ENCODE measurements around the gene AGTPBP1. TPM values are rescaled to one million over a fixed set of nuclear protein-coding genes. Genes with fewer than 3 reads are reported as not detected.
"Not testable (repeated sequence)": the region's sequence is repeated elsewhere in the genome, so short reads cannot be mapped to it uniquely, and the experiment has no call there.

Gene AGTPBP1
- polyA plus RNA-seq, 12 donors = 7.3 to 19.0 (median 14.7) TPM; not detected in 1

GRCh38 chr9:85645909-85646627 lies 95.7 kb downstream of the AGTPBP1 start:
- no peak for DNase-seq

DNA sequence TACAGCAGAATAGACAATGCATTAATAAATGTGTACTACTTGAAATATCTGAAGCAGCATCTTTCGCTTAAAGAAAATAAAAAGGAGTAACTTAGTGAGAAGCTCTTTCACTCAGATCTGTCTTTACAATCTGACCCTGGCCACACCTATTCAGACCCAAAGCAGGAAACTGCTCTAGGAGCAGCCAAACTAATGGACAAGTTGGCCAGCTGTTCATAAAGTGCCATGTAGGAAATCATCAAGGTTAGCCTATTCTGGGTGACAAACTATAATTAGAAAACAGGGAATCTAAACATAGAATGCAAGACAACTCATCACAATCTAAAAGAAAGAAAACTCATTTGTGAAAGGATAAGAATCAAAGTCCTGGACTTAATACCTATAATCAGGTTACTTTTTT lies 101.3 kb downstream of the AGTPBP1 start:
- no peak for DNase-seq

DNA sequence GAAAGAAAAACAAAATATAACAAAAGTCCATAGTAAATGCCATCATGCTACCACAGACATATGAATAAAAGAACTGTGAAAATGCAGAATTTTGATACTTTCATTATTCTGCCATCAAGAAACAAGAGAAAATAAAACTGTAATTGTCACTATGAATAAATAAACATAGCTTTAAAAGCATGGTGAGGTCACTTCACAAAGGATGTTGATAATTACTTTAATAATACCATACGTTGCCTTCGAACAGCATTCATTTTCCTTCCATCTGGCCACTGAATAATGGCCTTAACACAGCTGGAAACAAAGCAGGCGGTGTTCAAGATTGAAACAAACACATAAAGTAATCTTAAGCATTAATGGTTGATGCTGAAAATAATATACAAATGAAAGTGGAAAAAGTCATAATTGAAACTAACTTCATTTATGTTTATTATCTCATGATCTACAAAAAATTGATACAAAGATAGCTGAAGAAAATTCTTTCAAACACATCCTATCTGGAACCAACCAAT lies 102.0 kb downstream of the AGTPBP1 start:
- DNase-seq = no peak

DNA sequence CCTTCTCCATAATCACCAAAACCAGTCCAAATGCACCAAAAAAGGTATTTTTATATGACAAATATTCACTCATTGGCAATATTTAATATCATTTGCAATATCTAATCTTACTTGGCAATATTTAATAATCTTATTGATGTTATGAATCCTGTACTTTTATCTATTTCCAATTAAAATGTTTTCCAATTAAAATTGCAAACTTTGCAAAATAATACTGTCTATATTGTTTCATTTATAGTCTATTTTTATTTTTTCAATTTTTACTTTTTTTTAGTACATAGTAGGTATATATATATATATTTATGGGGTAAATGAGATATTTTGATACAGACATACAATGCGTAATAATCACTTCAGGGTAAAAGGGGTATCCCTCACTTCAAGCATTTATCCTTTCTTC lies 109.9 kb downstream of the AGTPBP1 start:
- no peak for DNase-seq

DNA sequence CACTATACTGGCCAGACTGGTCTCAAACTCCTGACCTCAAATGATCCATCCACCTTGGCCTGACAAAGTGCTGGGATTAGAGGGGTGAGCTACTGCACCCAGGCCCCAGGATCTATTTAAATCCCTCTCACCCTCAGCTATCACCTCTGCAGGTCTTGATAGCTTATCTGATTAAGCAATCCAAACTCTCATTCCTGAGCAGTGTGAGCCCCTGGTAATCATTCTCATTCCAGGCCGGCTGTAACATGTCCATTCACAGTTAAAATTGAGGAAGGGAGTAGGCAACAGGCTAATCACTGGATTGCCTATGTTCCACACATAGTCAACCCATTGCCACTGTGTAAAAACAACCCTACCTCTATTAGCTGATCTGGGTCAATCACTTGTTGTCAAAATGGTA lies 111.1 kb downstream of the AGTPBP1 start:
- DNase-seq = no peak

DNA sequence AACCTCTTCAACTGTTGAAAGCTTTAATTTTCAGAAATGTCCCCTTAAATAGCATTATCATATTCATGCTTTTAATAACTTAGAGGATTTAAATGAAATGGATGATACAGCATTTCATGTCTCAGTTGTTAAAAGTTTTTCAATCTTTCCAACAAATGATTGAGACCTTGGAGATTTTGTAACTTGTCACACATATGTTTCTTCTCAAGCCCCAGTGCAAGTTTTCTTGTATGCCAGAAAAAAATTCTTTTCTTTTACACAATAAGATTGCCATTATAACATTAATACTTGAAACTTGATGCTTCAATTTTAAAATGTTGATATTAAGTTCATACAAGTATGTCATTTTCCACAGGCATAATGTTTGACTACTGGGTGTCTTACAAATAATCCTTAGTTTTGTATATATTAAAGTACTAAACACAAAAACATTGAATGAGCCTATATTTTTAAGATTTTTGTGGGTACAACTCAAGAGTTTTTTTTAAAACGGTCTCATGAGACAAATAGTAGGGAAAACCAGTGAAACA lies 124.5 kb downstream of the AGTPBP1 start:
- DNase-seq = no peak

GRCh38 chr9:85615792-85616191 lies 126.0 kb downstream of the AGTPBP1 start:
- DNase-seq = no peak

DNA sequence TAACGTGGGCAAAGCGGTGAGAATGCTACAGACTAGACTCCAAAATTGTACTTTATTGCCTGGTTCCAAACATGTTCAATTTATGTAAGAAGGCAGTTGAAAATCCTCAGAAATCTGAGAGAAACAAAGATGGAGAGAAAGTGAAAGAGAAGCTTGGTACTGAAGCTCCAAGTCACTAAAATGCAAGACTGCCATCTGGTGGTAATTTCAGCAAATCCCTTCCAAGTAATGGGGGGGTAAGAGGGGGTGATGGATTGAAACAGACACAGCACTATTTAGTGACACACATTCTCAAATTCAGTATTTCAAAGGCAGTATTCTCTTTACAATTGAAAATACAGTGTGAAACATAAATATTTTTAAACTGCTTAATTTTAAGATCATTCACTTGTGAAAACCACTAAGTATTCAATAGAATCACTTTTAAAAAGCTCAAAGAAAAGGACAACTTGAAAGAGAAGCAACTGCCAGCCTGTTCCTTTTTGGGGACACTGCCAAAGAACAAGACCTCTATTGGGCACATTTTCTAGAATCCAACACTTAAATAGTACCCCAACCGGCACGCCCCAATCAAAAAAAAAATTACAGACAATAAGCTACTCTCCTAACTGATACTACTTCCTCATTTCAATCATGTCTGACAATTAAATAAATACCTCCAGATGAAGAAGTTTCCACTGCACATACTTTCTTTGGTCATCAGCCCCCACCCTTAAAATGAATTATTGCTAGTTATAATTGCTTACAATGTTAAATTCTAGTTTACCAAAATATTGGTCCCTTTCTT lies 131.5 kb downstream of the AGTPBP1 start:
- DNase-seq = peak; percentile 85

DNA sequence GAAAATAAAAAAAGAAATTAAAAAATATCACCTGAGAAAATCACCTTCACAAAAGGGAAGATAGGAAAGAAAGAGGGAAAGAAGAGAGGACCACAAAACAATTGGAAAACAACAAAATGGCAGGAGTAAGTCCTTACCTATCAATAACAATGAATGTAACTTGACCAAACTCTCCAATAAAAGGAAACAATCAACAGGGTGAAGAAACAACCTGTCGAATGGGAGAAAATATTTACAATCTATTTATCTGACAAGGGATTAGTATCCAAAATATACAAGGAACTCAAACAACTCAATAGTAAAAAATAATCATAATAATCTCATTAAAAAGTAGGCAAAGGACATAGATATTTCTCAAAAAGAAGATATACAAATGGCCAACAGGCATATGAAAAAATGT lies 135.8 kb downstream of the AGTPBP1 start:
- no peak for DNase-seq

- no peak for DNase-seq
These were observed 137.8 kb downstream of the AGTPBP1 start for GRCh38 chr9:85603936-85604335.

DNA sequence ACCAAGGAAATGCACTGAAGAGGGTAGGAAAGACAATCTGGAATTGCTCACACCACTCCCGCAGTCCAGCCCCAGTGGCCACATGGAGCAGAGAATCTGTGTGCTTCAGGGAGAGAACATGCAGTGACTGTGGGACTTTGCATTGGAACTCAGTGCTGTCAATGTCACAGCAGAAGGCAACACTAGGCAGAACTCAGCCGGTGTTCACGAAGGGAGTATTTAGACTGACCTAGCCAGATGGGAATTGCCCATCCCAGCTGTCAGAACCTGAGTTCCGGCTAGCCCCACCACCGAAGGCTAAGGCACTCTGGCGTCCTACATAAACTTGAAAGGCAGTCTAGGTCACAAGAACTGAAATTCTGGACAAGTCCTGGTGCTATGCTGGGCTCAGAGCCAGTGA lies 139.0 kb downstream of the AGTPBP1 start:
- DNase-seq = no peak

DNA sequence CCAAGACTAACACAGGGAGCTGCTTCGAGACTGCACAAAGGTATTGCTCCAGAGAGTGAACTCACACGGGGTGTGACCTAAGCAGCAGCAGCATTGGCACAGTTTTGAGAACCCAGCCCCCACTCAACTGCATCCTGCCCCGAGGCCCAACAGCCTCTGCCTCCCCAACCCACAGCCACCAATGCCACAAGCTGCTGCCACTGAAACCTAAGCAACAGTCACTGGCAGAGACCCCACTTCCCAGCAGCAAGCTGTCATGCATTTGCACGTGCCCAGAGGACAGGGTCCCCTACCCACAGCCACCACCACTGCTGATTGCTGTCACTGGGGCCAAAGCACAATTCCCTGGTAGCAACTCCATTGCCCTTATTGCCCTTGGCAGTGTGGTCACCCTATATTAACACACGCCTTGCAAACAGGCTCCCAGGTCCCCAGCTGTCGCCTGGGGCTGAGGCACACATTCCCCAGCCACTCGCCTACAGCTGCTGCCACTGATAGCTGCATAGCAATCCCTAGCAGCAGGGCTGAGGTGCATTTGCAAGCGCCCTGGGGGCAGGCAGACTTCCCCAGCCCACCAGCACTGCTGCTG lies 141.0 kb downstream of the AGTPBP1 start:
- no peak for DNase-seq

DNA sequence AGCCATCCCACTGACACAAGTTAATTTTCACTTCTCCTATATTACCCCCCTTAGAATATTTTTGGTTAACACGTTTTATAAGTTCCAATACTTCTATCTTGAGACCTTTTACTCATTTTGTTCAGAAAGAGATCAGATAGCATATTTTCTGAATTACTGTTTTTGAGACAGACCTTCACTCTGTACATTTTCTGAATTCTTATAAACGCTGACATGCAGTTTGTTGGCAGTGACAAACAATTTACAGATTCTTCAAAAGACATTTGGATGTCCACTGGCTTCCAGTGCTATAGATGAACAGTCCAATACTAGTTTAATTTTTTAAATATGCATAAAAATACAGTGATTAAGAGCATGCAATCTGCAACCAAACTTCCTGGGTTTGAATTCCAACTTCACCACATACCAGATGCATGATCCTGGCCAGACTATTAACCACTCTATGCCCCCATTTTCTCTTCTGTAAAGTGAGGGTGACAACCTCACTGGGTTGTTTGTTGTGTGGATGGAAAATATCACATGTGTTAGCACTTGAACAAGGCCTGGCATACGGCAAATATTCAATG lies 142.1 kb downstream of the AGTPBP1 start:
- DNase-seq = no peak

DNA sequence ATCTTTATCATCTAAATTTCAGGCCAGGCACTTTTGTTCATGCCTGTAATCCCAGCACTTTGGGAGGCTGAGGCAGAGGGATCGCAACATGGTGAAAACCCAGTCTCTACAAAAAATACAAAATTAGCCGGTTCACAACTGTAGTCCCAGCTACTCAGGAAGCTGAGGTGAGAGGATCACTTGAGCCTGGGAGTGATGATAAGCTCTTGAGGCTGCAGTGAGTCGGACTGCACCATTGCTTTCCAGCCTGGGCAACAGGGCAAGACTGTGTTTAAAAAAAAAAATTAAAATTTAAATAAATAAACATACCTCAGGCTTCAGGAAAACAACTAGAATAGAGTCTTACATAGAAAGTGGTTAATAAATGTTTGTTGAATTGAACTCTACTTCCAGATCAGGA lies 147.4 kb downstream of the AGTPBP1 start:
- no peak for DNase-seq

GRCh38 chr9:85586684-85587083 lies 155.1 kb downstream of the AGTPBP1 start:
- no peak for DNase-seq

- DNase-seq = no peak
These were observed 164.3 kb downstream of the AGTPBP1 start for GRCh38 chr9:85577353-85577952.

- no peak for DNase-seq
These were observed 165.9 kb downstream of the AGTPBP1 start for GRCh38 chr9:85575868-85576267.

GRCh38 chr9:85573546-85573945 lies 168.2 kb downstream of the AGTPBP1 start:
- not testable (repeated sequence) for DNase-seq

DNA sequence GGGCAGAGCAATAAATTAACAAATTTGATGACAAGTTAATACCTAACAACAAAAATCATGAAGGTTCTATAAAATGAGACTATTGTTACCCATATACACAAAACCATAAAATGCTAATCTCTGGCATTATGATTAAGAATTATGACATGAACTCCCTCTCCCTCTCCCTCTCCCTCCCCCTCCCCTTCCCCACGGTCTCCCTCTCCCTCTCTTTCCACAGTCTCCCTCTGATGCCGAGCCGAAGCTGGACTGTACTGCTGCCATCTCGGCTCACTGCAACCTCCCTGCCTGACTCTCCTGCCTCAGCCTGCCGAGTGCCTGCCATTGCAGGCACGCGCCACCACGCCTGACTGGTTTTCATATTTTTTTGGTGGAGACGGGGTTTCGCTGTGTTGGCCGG lies 168.8 kb downstream of the AGTPBP1 start:
- DNase-seq = not testable (repeated sequence)

DNA sequence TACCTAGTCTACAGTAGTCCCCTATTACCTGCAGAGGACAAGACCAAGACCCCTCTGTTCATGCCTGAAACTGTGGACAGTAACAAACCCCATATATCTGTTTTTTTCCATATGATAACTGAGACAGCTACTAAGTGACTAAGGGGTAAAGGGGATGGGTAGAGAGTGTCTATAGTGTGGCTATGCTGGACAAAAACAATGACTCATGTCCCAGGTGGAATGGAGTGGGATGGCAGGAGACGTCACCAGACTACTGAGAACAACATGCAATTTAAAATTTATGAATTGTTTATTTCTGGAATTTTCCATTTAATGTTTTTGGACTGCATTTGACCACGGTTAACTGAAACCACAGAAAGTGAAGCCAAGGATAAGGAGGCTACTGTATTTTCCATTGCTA lies 171.8 kb downstream of the AGTPBP1 start:
- DNase-seq = no peak

- no peak for DNase-seq
These were observed 182.2 kb downstream of the AGTPBP1 start for GRCh38 chr9:85559526-85559925.

- DNase-seq = no peak
These were observed 187.4 kb downstream of the AGTPBP1 start for GRCh38 chr9:85554349-85554748.

Measured in muscle of arm (tissue), 12 donors.